ENCODE measurements around the gene PLCB1. TPM values are rescaled to one million over a fixed set of nuclear protein-coding genes. Genes with fewer than 3 reads are reported as not detected.

PLCB1 gene
- total and polyA plus RNA-seq, 2 donors (not counting 3 experiments of a cell fraction or from before 2014, with no cell fraction given): 10.2 to 53.4 TPM

GRCh38 chr20:8293750-8294149, 161.7 kb downstream of the PLCB1 start:
- H3K9me3 ChIP-seq (replicated peaks; ENCODE audit: control insufficient read depth, insufficient read depth, low read length): no peaks in the 10 kb centered on the region
- no peak overlapping the region for H3K27ac ChIP-seq (ENCODE audit: insufficient read depth, low read depth, low read length)
- ChIA-PET POLR2A (no interaction called here), CTCF (no interaction called here)
- dilution Hi-C loops (cut with MboI; ENCODE audit: extremely low pct_ligation_motif_present, low sequenced_read_pairs): no loop called here
- DNase-seq (ENCODE audit: low read depth, low spot score): no peak
- no peak overlapping the region for H3K4me3 ChIP-seq (replicated peaks in 1 of 3; ENCODE audit: insufficient read depth in 1 of 3, low read depth in 1 of 3, low read length in 3 of 3)
- no peaks in the 10 kb centered on the region for H3K36me3 ChIP-seq (ENCODE audit: control insufficient read depth in 2 of 2, extremely low read depth in 1 of 2, insufficient read depth in 2 of 2, low read length in 2 of 2)
- H3K9me1 ChIP-seq (replicated peaks; ENCODE audit: control insufficient read depth, extremely low read depth, insufficient read depth, low read length): no peaks in the 10 kb centered on the region
- H3K79me2 ChIP-seq (ENCODE audit: control insufficient read depth, insufficient read depth, low read length): no peaks in the 10 kb centered on the region
- intact Hi-C loops (cut with micrococcal nuclease): no loop called here
- TF ChIP-seq POLR2A (IDR thresholded peaks at IDR 0.05; ENCODE audit: low read depth, low read length) (no peak), POLR2AphosphoS5 (IDR thresholded peaks at IDR 0.05; ENCODE audit: insufficient read depth, low read depth, low read length) (no peak), MAX (IDR thresholded peaks at IDR 0.05; ENCODE audit: insufficient read depth, insufficient read length) (no peak), MYC (IDR thresholded peaks at IDR 0.05; ENCODE audit: low read depth, low read length) (no peak), JUN (IDR thresholded peaks at IDR 0.05; ENCODE audit: borderline replicate concordance, insufficient read depth, insufficient read length, low read depth) (no peak)
- no peak overlapping the region for H3K4me2 ChIP-seq (ENCODE audit: insufficient read depth, low read length)
- H4K20me1 ChIP-seq (replicated peaks; ENCODE audit: control insufficient read depth, extremely low read depth, insufficient read depth, low read length): no peaks in the 10 kb centered on the region
- H2AFZ ChIP-seq (ENCODE audit: low read depth, low read length): no peak overlapping the region
- H3K27me3 ChIP-seq (ENCODE audit: control insufficient read depth in 2 of 2, insufficient read depth in 2 of 2, low read length in 2 of 2): no peaks in the 10 kb centered on the region
- no peak for FAIRE-seq
- BruUV-seq (replicated peaks): no TSS peak
- H3K4me1 ChIP-seq (ENCODE audit: control insufficient read depth, extremely low read depth, insufficient read depth, low read length): no peaks in the 10 kb centered on the region
- no peak overlapping the region for H3K9ac ChIP-seq (replicated peaks; ENCODE audit: extremely low read depth, insufficient read depth, low read length)

- Histone ChIP-seq H3K27ac (ENCODE audit: insufficient read depth, low read depth, low read length) (no peak overlapping the region), H3K9ac (replicated peaks; ENCODE audit: extremely low read depth, insufficient read depth, low read length) (no peak overlapping the region), H3K36me3 (ENCODE audit: control insufficient read depth in 2 of 2, extremely low read depth in 1 of 2, insufficient read depth in 2 of 2, low read length in 2 of 2) (no peaks in the 10 kb centered on the region), H3K79me2 (ENCODE audit: control insufficient read depth, insufficient read depth, low read length) (no peaks in the 10 kb centered on the region), H4K20me1 (replicated peaks; ENCODE audit: control insufficient read depth, extremely low read depth, insufficient read depth, low read length) (no peaks in the 10 kb centered on the region), H3K9me3 (replicated peaks; ENCODE audit: control insufficient read depth, insufficient read depth, low read length) (no peaks in the 10 kb centered on the region), H3K9me1 (replicated peaks; ENCODE audit: control insufficient read depth, extremely low read depth, insufficient read depth, low read length) (no peaks in the 10 kb centered on the region), H3K4me3 (replicated peaks in 1 of 3; ENCODE audit: insufficient read depth in 1 of 3, low read depth in 1 of 3, low read length in 3 of 3) (no peak overlapping the region), H3K4me2 (ENCODE audit: insufficient read depth, low read length) (no peak overlapping the region), H3K27me3 (ENCODE audit: control insufficient read depth in 2 of 2, insufficient read depth in 2 of 2, low read length in 2 of 2) (no peaks in the 10 kb centered on the region), H3K4me1 (ENCODE audit: control insufficient read depth, extremely low read depth, insufficient read depth, low read length) (no peaks in the 10 kb centered on the region), H2AFZ (ENCODE audit: low read depth, low read length) (no peak overlapping the region)
- intact Hi-C loops (cut with micrococcal nuclease) (no loop called here), dilution Hi-C loops (cut with MboI; ENCODE audit: extremely low pct_ligation_motif_present, low sequenced_read_pairs) (no loop called here)
- FAIRE-seq (no peak), DNase-seq (ENCODE audit: low read depth, low spot score) (no peak)
- no peak for TF ChIP-seq GATA2 (IDR thresholded peaks at IDR 0.05; ENCODE audit: insufficient read depth, insufficient read length, low read depth, low read length)
- TF ChIP-seq MAX (IDR thresholded peaks at IDR 0.05; ENCODE audit: insufficient read depth, insufficient read length): no peak
- TF ChIP-seq EZH2 (IDR thresholded peaks at IDR 0.05; ENCODE audit: borderline replicate concordance, low read depth, low read length, severe bottlenecking): no peak
- TF ChIP-seq CTCF (IDR thresholded peaks at IDR 0.05; ENCODE audit: extremely low read depth in 1 of 2, insufficient read depth in 1 of 2, low read depth in 1 of 2, low read length in 2 of 2): no peak
- TF ChIP-seq FOS (IDR thresholded peaks at IDR 0.05; ENCODE audit: borderline replicate concordance, insufficient read depth, low read length): no peak
- no peak for TF ChIP-seq JUN (IDR thresholded peaks at IDR 0.05; ENCODE audit: borderline replicate concordance, insufficient read depth, insufficient read length, low read depth)
- no peak for TF ChIP-seq POLR2A (IDR thresholded peaks at IDR 0.05; ENCODE audit: low read depth, low read length)
- TF ChIP-seq MYC (IDR thresholded peaks at IDR 0.05; ENCODE audit: low read depth, low read length): no peak
- ChIA-PET POLR2A (no interaction called here), CTCF (no interaction called here)
- BruUV-seq (replicated peaks): no TSS peak
These were observed 164.5 kb downstream of the PLCB1 start for GRCh38 chr20:8296536-8296935.
